HG03060 (cell line): ENCODE measurements around the gene TBK1.

ENCODE experiments used
- ATAC-seq: cut with Tn5 transposase; IDR thresholded peaks from one replicate; pipeline ENCODE4 v1.9.1; 2021; ENCODE audit warnings: low read depth, moderate number of reproducible peaks; ENCODE audit not compliant: unreplicated experiment

Gene TBK1

GRCh38 chr12:64451687-64452558 lies at the start of gene TBK1:
TBK1 (plus strand) TSS chr12:64452120; CDS start chr12:64455871, 3,751 bp downstream.
- peak; percentile 55 for ATAC-seq

GRCh38 chr12:64402181-64402580 lies 49.7 kb upstream of the TBK1 start:
- ATAC-seq, result no peak

DNA sequence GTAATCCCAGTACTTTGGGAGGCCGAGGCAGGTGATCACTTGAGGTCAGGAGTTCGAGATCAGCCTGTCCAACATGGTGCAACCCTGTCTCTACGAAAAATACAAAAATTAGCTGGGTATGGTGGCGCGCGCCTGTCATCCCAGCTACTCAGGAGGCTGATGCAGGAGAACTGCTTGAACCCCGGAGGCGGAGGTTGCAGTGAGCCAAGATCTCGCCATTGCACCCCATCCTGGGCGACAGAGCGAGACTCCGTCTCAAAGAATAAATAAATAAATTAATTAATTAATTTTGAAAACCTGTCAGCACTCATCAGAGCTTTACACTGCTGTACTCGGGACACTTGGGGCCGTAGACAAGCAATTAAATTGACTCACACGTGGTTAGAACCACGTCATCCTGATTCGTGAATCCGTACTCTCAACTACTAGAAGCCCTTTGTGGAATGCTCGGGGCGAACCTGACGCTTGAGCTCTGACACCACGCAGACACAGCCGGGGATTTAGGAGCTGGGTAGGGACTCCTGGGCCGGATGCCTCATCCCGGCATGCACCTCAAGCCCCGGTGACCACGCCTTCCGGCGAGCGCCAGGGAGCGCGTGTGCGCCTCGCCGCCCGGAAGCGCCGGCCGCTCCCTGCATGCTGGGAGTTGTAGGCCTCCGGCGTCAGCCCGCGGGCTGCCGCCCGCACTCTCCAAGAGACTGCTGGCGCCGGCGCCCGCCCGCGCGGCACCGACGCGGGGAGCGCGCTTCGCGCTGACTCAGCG lies 48.0 kb upstream of the TBK1 start, which contains the start of gene XPOT:
Gene XPOT, plus strand, starts transcription at position 686 of the 763 bp plus-strand sequence. CDS start 5,644 bp downstream, outside the sequence.
- peak; percentile 96 for ATAC-seq

DNA sequence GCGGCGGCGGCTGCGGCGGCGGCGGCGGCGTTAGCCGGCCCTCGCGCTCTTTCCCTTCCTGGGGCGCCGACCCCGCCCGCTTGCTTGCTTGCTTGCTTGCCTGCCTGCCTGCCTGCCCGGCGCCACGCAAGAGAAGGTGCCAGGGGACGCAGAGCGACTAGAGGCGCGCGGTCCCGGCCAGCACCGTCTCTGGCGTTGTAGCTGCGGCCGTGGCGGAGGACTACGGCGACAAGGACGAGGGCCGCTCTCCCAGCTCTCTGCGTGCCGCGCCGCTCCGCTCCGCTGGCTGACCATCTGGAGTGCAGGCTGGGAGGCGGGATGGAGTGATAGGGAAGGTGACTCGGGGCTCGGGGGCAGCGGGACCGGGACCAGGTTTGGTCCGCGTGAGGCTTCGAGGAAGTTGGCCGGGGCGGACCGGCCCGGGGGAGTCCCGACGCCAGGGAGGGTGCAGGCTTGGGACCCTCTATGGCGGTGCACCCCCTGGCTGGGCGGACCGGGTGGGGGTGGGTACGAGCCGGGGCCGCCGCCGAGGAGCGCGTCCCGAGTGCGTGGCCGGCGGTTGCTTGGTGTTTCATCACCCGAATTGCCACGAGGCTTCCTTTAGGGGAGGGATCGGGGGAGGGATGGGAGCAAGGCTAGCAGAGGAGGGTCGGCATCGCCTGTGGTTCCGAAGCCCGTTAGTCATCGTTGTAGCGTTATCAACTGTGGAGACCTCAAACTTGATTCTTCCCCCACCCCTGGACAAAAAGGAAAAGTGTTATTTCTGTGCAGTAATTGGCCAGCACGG lies 47.3 kb upstream of the TBK1 start:
- peak; percentile 4 for ATAC-seq

- no peak for ATAC-seq
These were observed 44.3 kb upstream of the TBK1 start for GRCh38 chr12:64407342-64408223.

- ATAC-seq, result no peak
These were observed 40.5 kb upstream of the TBK1 start for GRCh38 chr12:64411427-64411826.

- ATAC-seq, result no peak
These were observed 39.5 kb upstream of the TBK1 start for GRCh38 chr12:64412459-64412858.

DNA sequence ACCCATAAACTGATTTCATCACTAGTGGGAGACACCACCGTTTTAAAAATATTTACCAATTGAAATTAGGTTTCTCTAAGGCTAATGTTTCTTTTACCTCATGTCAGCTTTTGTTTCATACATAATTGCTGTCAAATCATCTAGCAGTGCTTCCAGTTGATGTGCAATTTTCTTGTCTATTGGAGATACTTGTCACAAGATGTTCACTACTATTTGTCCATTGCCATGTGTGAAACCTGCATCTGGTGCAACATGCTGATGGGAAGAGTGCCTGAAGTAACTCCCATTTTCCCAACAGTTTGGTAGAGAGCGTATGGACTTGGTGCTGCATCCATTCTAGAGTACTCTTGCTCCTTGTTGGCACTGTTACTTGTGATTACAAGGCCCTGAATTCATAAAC lies 38.0 kb upstream of the TBK1 start:
- ATAC-seq, result no peak

DNA sequence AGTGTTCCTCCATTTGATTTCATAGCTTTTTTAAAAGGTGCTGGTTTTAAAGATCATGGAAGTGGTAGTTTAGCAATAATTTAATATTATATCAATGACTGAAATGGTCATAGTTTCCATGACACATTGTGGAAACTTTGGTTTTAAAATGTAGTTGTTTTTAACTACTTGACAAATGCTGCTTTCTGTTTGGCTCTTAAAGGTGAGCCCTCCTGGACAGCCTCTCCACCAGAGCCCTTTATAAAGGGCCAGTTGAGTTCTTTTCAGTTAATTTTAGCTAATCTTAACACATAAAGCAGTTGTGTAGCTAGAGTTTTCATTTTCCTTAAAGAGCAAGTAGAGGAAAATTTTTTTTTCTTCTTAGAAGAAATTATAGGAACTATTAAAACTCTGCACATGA lies 33.7 kb upstream of the TBK1 start:
- no peak for ATAC-seq

GRCh38 chr12:64419696-64420095 lies 32.2 kb upstream of the TBK1 start:
- ATAC-seq, result no peak

- ATAC-seq, result no peak
These were observed 23.9 kb upstream of the TBK1 start for GRCh38 chr12:64427988-64428387.

DNA sequence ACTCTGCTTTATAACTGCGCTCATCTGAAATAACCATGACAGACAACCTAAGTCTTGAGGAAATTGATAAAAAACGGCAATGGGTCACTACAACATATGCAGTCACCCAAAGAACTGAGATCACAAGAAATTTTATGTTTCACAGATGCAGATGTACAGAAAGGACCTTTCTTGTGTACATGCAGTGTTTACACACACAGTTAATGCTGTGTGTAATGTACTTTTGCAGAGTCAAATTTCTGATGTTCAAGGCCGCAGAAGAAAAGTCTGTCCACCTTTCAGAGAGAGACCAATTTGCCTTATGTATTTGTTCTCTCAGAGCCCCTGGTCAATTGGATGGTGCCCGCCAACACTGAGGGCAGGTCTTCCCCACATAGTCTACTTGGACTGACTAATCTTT lies 23.0 kb upstream of the TBK1 start:
- ATAC-seq, result no peak

DNA sequence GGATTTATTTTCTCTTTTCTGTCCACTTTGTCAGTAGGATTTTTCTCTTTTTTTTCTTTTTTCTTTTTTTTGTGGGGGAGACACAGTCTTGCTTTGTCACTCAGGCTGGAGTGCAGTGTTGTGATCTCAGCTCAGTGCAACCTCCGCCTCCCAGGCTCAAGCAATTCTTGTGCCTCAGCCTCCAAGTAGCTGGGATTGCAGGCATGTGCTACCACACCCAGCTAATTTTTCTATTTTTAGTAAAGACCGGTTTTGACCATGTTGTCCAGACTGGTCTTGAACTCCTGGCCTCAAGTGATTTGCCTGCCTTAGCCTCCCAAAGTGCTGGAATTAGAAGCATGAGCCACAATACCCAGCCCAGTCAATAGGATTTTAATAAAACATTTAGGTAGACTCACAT lies 21.0 kb upstream of the TBK1 start:
- ATAC-seq, result no peak

DNA sequence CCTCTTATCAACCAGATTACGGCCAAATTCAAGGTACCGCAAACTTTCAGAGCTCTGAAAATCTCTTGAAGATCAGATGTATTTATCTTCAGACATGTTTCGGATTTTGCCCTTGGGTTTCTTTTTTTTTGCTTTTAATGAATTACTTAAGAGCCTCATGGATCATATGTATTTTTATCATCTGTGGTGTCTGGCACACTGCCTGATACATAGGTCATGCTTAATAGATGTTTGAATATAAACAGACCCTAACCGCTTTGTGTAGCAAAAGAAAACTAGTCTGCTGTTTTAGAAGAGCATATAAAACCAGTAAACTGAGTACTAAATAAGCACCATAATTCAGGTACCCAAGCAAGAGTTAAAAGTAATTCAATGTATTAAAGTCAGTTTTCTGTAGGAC lies 20.1 kb upstream of the TBK1 start:
- ATAC-seq, result no peak

DNA sequence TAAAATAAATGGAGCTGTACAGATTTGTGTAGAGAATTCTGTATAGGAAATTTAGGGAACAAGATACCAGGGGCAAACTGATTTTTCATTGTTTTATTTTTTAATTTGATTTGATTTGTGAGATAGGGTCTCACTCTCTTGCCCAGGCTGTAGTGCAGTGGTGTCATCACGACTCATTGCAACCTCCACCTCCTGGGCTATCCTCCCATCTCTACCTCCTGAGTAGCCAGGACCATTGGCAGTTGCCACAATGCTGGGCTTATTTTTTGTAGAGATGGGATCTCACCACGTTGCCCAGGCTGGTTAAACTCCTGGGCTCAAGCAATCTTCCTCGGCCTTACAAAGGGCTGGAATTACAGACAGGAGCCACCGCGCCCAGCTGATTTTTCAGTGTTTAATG lies 18.0 kb upstream of the TBK1 start:
- no peak for ATAC-seq

DNA sequence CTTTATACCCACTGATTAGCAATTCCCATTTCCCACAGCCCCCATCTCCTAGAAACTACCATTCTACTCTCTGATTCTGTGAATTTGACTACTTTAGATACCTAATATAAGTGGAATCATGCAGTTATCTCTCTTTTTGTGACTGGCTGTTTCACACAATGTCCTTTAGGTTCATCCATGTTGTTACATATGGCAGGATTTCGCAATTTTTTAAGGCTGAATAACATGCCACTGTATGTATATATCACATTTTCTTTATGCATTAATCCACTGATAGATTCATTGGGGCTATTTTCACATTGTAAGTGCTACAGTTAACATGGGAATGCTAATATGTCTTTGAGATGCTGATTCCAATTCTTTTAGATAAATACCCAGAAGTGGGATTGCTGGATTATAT lies 11.8 kb upstream of the TBK1 start:
- ATAC-seq, result no peak

DNA sequence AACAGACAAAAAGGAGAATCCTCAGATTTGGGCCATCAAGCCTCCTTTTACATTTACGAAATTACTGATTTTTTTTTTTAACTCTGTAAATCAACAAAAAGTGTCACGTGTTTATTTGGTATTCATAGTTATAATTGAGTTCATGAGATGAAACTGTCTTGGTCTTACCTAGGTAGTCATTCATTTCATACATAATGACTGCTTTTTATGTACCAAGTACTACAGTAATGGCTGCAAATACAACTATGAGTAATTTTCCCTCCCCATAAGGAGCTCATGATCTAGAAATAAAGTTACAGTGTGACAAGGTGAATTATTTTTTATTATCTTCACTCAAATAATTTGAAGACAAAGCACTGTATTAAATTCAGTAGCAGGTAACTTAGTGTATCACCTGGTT lies 6.4 kb upstream of the TBK1 start:
- ATAC-seq, result no peak

GRCh38 chr12:64446295-64446694 lies 5.6 kb upstream of the TBK1 start:
- no peak for ATAC-seq

- no peak for ATAC-seq
These were observed 1.8 kb upstream of the TBK1 start for GRCh38 chr12:64450057-64450640.
